Neuron (in vitro differentiated cells): ENCODE results near the gene LHPP.
"Not testable (repeated sequence)": the region's sequence is repeated elsewhere in the genome, so short reads cannot be mapped to it uniquely, and the experiment has no call there.

ENCODE experiments used
- H2AFZ ChIP-seq: one replicate; pipeline ENCODE4 v1.6.1; 2013; ENCODE audit warnings: low read depth, mild to moderate bottlenecking, inconsistent platforms, low read length, moderate library complexity
- H3K27me3 ChIP-seq: one replicate; pipeline ENCODE4 v1.6.1; 2013; ENCODE audit warnings: low read length; ENCODE audit not compliant: insufficient read depth
- H3K36me3 ChIP-seq: one replicate; pipeline ENCODE4 v1.6.1; 2013; ENCODE audit warnings: low read length; ENCODE audit not compliant: insufficient read depth
- H3K4me1 ChIP-seq: one replicate; pipeline ENCODE4 v1.6.1; 2013; ENCODE audit warnings: low read length; ENCODE audit not compliant: insufficient read depth
- H3K4me3 ChIP-seq: 2 replicates; pipeline ENCODE4 v1.5.1; 2013; ENCODE audit warnings: mild to moderate bottlenecking, low read length, moderate library complexity
- H3K9me3 ChIP-seq: one replicate; pipeline ENCODE4 v1.6.1; 2013; ENCODE audit warnings: low read length

The LHPP gene

GRCh38 chr10:124604214-124605000 is 142.8 kb downstream of the LHPP start:
- H3K36me3 ChIP-seq: no peaks in the 10 kb centered on the region
- H3K4me3 ChIP-seq: no peak overlapping the region
- H3K4me1 ChIP-seq: peaks cover 12% of the 10 kb centered on the region
- H2AFZ ChIP-seq: no peak overlapping the region
- no peaks in the 10 kb centered on the region for H3K9me3 ChIP-seq
- H3K27me3 ChIP-seq: no peaks in the 10 kb centered on the region

DNA sequence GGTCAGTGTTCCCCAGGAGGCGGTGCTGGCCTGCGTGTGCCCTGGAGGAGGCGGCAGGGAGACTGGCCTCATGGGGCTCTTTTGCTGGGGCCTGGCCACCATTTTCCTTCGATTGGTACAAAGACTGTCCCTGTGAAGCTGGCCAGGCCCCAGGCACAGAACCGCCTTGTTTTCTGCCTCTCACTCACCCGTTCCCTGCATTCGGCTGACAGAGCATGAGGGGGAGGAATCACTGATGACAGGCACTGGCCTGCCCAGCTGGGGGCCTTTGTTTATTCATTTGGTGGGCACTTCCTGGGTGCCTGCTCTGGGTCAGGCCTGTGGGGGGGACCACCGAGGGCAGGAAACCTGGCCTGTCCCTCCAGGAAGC is 143.4 kb downstream of the LHPP start:
- no peaks in the 10 kb centered on the region for H3K36me3 ChIP-seq
- H3K27me3 ChIP-seq: no peaks in the 10 kb centered on the region
- H3K9me3 ChIP-seq: no peaks in the 10 kb centered on the region
- no peak overlapping the region for H2AFZ ChIP-seq
- peaks cover 12% of the 10 kb centered on the region for H3K4me1 ChIP-seq
- no peak overlapping the region for H3K4me3 ChIP-seq

DNA sequence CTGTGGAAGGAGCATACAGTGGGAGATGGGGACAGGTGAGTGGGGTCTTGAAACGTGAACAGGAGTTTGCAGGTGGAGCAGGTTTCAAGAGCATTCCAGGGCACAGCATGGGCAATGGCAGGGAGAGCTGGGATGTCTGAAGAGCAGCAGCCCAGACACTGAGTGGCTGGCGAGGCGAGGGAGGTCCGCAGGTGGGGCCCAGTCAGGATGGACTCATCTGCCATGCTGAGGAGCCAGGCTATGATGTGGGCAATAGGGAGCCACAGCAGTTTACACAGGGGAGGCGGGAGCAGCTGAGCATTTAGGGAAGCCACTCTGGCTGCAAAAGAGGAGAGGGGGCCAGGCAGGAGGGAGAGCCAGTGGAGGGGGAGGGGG is 143.8 kb downstream of the LHPP start:
- no peak overlapping the region for H3K4me3 ChIP-seq
- H3K9me3 ChIP-seq: no peaks in the 10 kb centered on the region
- H3K27me3 ChIP-seq: no peaks in the 10 kb centered on the region
- no peaks in the 10 kb centered on the region for H3K36me3 ChIP-seq
- H3K4me1 ChIP-seq: peaks cover 12% of the 10 kb centered on the region
- no peak overlapping the region for H2AFZ ChIP-seq

- no peaks in the 10 kb centered on the region for H3K9me3 ChIP-seq
- peaks cover 12% of the 10 kb centered on the region for H3K4me1 ChIP-seq
- no peaks in the 10 kb centered on the region for H3K36me3 ChIP-seq
- no peak overlapping the region for H3K4me3 ChIP-seq
- no peaks in the 10 kb centered on the region for H3K27me3 ChIP-seq
- H2AFZ ChIP-seq: no peak overlapping the region
Observed at GRCh38 chr10:124605856-124606812, 144.5 kb downstream of the LHPP start.

DNA sequence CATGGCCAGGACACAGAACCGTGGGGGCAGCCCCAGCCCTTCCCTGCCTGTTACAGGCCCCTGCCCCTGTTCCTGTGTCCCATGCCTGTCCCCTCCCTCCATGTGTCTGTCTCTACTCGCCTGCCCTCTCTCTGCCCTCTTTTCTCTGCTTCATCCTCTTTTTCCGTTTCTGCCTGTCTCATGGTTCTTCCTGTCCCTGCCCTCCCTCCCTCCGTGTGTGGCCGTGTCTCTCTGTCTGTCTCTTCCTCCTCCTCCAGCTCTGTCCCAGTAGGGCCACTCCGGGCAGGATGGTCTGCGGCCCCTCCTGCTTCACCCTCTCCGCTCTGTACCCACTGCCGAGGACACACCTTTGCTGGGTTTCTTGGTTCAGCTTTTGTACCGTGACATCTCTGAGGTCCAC is 145.2 kb downstream of the LHPP start:
- no peak overlapping the region for H3K4me3 ChIP-seq
- H2AFZ ChIP-seq: no peak overlapping the region
- H3K9me3 ChIP-seq: no peaks in the 10 kb centered on the region
- no peaks in the 10 kb centered on the region for H3K27me3 ChIP-seq
- H3K4me1 ChIP-seq: peaks cover 12% of the 10 kb centered on the region
- no peaks in the 10 kb centered on the region for H3K36me3 ChIP-seq

DNA sequence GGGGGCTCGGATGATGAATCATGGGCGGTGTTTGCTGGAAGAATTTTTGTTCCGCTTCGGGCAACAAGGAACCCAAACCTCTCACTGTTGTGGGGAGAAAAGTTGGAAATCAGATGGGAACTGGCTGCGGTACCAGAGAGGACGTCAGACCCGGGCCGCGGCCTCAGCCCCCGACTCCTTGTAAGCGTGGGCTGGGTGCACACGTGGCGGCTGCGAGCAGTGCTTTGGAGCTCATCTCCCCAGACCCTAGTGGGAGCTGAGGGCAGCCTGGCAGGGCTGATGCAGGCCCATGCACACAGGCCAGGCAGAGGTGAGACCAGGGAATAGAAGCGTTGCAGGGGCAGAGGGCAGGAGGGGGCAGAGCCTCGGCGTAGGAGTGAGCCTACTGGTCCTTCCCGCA is 146.1 kb downstream of the LHPP start:
- Histone ChIP-seq H3K36me3 (no peaks in the 10 kb centered on the region), H3K4me1 (peaks cover 12% of the 10 kb centered on the region), H3K4me3 (no peak overlapping the region), H2AFZ (no peak overlapping the region), H3K9me3 (no peaks in the 10 kb centered on the region), H3K27me3 (no peaks in the 10 kb centered on the region)

DNA sequence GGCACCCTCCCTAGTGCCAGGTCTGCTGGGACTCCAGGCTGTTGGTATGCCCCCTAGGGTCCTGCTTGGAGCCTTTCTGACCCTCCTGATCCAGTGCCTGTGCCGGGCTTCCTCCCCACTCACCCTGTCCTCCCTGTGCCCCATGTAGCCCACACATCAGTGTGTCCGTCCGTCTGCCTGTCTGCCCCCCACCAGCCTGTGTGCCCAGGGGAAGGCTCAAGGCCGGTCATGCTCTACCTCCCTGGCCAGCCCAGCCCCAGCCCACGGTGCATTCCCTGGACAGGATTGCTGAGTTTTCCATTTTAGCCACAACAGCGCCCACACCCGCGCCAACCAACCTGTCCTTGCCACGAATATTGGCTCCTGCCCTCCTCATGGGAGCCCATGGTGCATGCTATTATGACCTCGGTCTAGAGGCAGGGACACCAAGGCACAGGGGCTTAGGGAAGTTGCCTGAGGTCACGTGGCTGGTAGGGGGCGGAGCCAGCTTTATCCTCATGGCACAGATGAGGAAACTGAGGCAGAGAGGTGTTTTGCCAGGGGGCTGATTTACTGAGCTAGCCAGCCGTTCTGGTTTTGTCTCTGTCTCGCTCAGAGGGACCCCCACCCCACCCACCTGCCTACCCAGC is 146.6 kb downstream of the LHPP start:
- Histone ChIP-seq H3K27me3 (no peaks in the 10 kb centered on the region), H3K36me3 (no peaks in the 10 kb centered on the region), H2AFZ (no peak overlapping the region), H3K9me3 (no peaks in the 10 kb centered on the region), H3K4me3 (no peak overlapping the region), H3K4me1 (peaks cover 12% of the 10 kb centered on the region)

DNA sequence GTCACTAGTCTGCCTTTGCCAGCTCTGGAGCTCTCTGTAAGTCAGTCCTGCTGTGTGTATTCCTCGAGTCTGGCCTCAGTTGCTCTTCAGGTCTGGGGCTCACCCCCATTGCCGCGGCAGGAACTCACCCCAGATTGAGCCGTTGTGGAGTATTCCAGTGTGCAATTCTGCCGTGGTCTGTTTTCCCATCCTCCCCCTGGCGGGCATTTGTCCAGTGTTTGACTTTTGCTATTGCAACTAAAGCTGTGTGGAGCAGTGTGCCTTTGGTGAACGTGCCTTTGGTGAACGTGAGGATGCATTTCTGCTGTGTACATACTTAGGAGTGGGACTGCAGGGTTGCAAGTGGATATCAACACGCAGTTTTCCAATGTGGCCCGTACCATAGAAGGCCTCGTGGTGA is 148.1 kb downstream of the LHPP start:
- no peaks in the 10 kb centered on the region for H3K27me3 ChIP-seq
- H3K4me1 ChIP-seq: peaks cover 12% of the 10 kb centered on the region
- H3K36me3 ChIP-seq: no peaks in the 10 kb centered on the region
- H3K4me3 ChIP-seq: no peak overlapping the region
- no peaks in the 10 kb centered on the region for H3K9me3 ChIP-seq
- H2AFZ ChIP-seq: no peak overlapping the region

DNA sequence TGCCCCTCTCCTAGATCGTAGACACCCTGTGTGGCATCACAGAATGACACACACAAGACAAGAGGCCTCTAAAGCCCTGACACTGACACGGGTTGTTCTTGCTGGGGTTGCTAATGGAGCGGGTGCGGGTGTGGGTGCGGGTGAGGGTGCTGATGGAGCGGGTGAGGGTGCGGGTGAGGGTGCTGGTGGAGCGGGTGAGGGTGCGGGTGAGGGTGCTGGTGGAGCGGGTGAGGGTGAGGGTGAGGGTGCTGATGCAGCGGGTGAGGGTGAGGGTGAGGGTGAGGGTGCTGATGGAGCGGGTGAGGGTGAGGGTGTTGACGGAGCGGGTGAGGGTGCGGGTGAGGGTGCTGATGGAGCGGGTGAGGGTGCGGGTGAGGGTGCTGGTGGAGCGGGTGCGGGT is 148.6 kb downstream of the LHPP start:
- H3K9me3 ChIP-seq, H2AFZ ChIP-seq, H3K27me3 ChIP-seq, H3K4me3 ChIP-seq, H3K36me3 ChIP-seq: not testable (repeated sequence)
- peaks cover 12% of the 10 kb centered on the region for H3K4me1 ChIP-seq

- not testable (repeated sequence) for H3K36me3 ChIP-seq, H3K9me3 ChIP-seq, H3K27me3 ChIP-seq, H3K4me3 ChIP-seq, H2AFZ ChIP-seq
- H3K4me1 ChIP-seq: peaks cover 12% of the 10 kb centered on the region
Observed at GRCh38 chr10:124610851-124611250, 149.2 kb downstream of the LHPP start.

- Histone ChIP-seq H2AFZ (no peak overlapping the region), H3K4me3 (no peak overlapping the region), H3K4me1 (peaks cover 5% of the 10 kb centered on the region), H3K9me3 (no peaks in the 10 kb centered on the region), H3K27me3 (no peaks in the 10 kb centered on the region), H3K36me3 (no peaks in the 10 kb centered on the region)
Observed at GRCh38 chr10:124611738-124612137, 150.1 kb downstream of the LHPP start.

GRCh38 chr10:124612611-124613498 is 151.2 kb downstream of the LHPP start:
- Histone ChIP-seq H3K27me3 (no peaks in the 10 kb centered on the region), H3K4me1 (no peaks in the 10 kb centered on the region), H2AFZ (no peak overlapping the region), H3K4me3 (no peak overlapping the region), H3K36me3 (no peaks in the 10 kb centered on the region), H3K9me3 (no peaks in the 10 kb centered on the region)
